Neural crest cell (in vitro differentiated cells): Measurements from ENCODE around the gene LARGE1. TPM values are rescaled to one million over a fixed set of nuclear protein-coding genes. Genes with fewer than 3 reads are reported as not detected.

Experiments used
- DNase-seq: peaks from one replicate; pipeline ENCODE4 v3.0.0; 2021; ENCODE audit warnings: low read depth, mixed read lengths, low spot score
- H3K27ac Mint-ChIP-seq: one replicate; pipeline ENCODE4 v1.8.0; 2021; ENCODE audit warnings: mild to moderate bottlenecking, mixed read lengths; ENCODE audit not compliant: unreplicated experiment
- H3K27me3 Mint-ChIP-seq: 2 replicates; pipeline ENCODE4 v1.8.0; 2021; ENCODE audit warnings: low read depth, mild to moderate bottlenecking, mixed read lengths
- H3K36me3 Mint-ChIP-seq: 2 replicates; pipeline ENCODE4 v1.8.0; 2021; ENCODE audit warnings: low read depth, mild to moderate bottlenecking, mixed read lengths
- H3K4me1 Mint-ChIP-seq: 2 replicates; pipeline ENCODE4 v1.8.0; 2021; ENCODE audit warnings: mixed read lengths
- H3K4me3 Mint-ChIP-seq: one replicate; pipeline ENCODE4 v1.8.0; 2021; ENCODE audit warnings: mild to moderate bottlenecking, mixed read lengths
- H3K9me3 Mint-ChIP-seq: 2 replicates; pipeline ENCODE4 v1.8.0; 2021; ENCODE audit warnings: mixed read lengths
- CTCF ChIP-seq: fragments of 200-600 bp; sonication (generic); conservative IDR thresholded peaks from 2 replicates; pipeline ENCODE4 v1.5.0; 2021; ENCODE audit warnings: antibody characterized with exemption, mild to moderate bottlenecking
- total RNA-seq: library from RNA; stranded (reverse); gene quantifications from 2 replicates; pipeline ENCODE4 v1.2.1, GENCODE V29; 2021

Gene LARGE1
- total RNA-seq, 1 donor from 2014 or later: 33.0 TPM

- no peak for DNase-seq
- H3K27me3 Mint-ChIP-seq: no peaks in the 10 kb centered on the region
- H3K27ac Mint-ChIP-seq: peak overlapping the region; percentile 86
- H3K36me3 Mint-ChIP-seq: peaks cover 3% of the 10 kb centered on the region
- H3K9me3 Mint-ChIP-seq: peaks cover 3% of the 10 kb centered on the region
- no peak for TF ChIP-seq CTCF
- peaks cover 28% of the 10 kb centered on the region for H3K4me1 Mint-ChIP-seq
- H3K4me3 Mint-ChIP-seq: no peak overlapping the region
Measured at GRCh38 chr22:33896575-33897447, 23.5 kb downstream of the LARGE1 start.

GRCh38 chr22:33896154-33896553, 24.1 kb downstream of the LARGE1 start:
- peaks cover 3% of the 10 kb centered on the region for H3K9me3 Mint-ChIP-seq
- no peak overlapping the region for H3K27ac Mint-ChIP-seq
- TF ChIP-seq CTCF: no peak
- no peak overlapping the region for H3K4me3 Mint-ChIP-seq
- no peak for DNase-seq
- H3K27me3 Mint-ChIP-seq: no peaks in the 10 kb centered on the region
- H3K4me1 Mint-ChIP-seq: peaks cover 26% of the 10 kb centered on the region
- peaks cover 3% of the 10 kb centered on the region for H3K36me3 Mint-ChIP-seq

- Mint-ChIP-seq H3K9me3 (peaks cover 3% of the 10 kb centered on the region), H3K4me1 (peaks cover 26% of the 10 kb centered on the region), H3K27me3 (no peaks in the 10 kb centered on the region), H3K27ac (no peak overlapping the region), H3K36me3 (peaks cover 3% of the 10 kb centered on the region), H3K4me3 (no peak overlapping the region)
- no peak for DNase-seq
- no peak for TF ChIP-seq CTCF
Measured at GRCh38 chr22:33895444-33895843, 24.8 kb downstream of the LARGE1 start.

GRCh38 chr22:33894515-33894914, 25.8 kb downstream of the LARGE1 start:
- Mint-ChIP-seq H3K27me3 (no peaks in the 10 kb centered on the region), H3K9me3 (peaks cover 3% of the 10 kb centered on the region), H3K27ac (no peak overlapping the region), H3K36me3 (peaks cover 3% of the 10 kb centered on the region), H3K4me1 (peaks cover 22% of the 10 kb centered on the region), H3K4me3 (no peak overlapping the region)
- no peak for DNase-seq
- no peak for TF ChIP-seq CTCF

GRCh38 chr22:33894036-33894435, 26.2 kb downstream of the LARGE1 start:
- Mint-ChIP-seq H3K27ac (no peak overlapping the region), H3K9me3 (peaks cover 3% of the 10 kb centered on the region), H3K4me3 (no peak overlapping the region), H3K4me1 (peaks cover 23% of the 10 kb centered on the region), H3K27me3 (no peaks in the 10 kb centered on the region), H3K36me3 (peaks cover 3% of the 10 kb centered on the region)
- no peak for TF ChIP-seq CTCF
- no peak for DNase-seq
